HepG2 (cell line): ENCODE results near the gene SIGMAR1. TPM values are rescaled to one million over a fixed set of nuclear protein-coding genes. Genes with fewer than 3 reads are reported as not detected.

Experiments
- E2F2 ChIP-seq: sonication (generic); formaldehyde crosslinking; IDR thresholded peaks from 2 replicates; pipeline ENCODE4 v1.4.0; 2020; ENCODE audit warnings: missing genetic modification reagents, borderline replicate concordance
- HMG20B ChIP-seq: conservative IDR thresholded peaks from 2 replicates; pipeline ENCODE4 v1.6.1; 2016; ENCODE audit warnings: missing genetic modification reagents, missing compliant biosample characterization
- KDM2A ChIP-seq: sonication (generic); formaldehyde crosslinking; IDR thresholded peaks from 2 replicates; pipeline ENCODE4 v1.4.0; 2020; ENCODE audit warnings: low read depth, missing genetic modification reagents, borderline replicate concordance
- NFKB2 ChIP-seq: sonication (generic); formaldehyde crosslinking; IDR thresholded peaks from 2 replicates; pipeline ENCODE4 v1.4.0; 2020; ENCODE audit warnings: missing genetic modification reagents, borderline replicate concordance
- POGK ChIP-seq: sonication (generic); formaldehyde crosslinking; conservative IDR thresholded peaks from 2 replicates; pipeline ENCODE4 v1.8.0; 2022; ENCODE audit warnings: mild to moderate bottlenecking, moderate library complexity, missing genetic modification reagents
- RFX1 ChIP-seq: fragments of 450-650 bp; IDR thresholded peaks from 2 replicates; pipeline ENCODE4 v1.6.1; 2017
- TFDP1 ChIP-seq: IDR thresholded peaks from 2 replicates; pipeline ENCODE4 v1.6.1; 2016; ENCODE audit warnings: missing compliant biosample characterization, missing genetic modification reagents, borderline replicate concordance
- UBTF ChIP-seq: sonication (generic); formaldehyde crosslinking; IDR thresholded peaks from 2 replicates; pipeline ENCODE4 v1.4.0; 2020; ENCODE audit warnings: mild to moderate bottlenecking, missing genetic modification reagents
- ZBED4 ChIP-seq: sonication (generic); formaldehyde crosslinking; IDR thresholded peaks from 2 replicates; pipeline ENCODE4 v1.4.0; 2020; ENCODE audit warnings: missing genetic modification reagents, borderline replicate concordance
- ZBTB8A ChIP-seq: sonication (generic); formaldehyde crosslinking; IDR thresholded peaks from 2 replicates; pipeline ENCODE4 v1.4.0; 2020; ENCODE audit warnings: mild to moderate bottlenecking, low read depth, missing genetic modification reagents, borderline replicate concordance
- ZNF253 ChIP-seq: sonication (generic); formaldehyde crosslinking; IDR thresholded peaks from 2 replicates; pipeline ENCODE4 v1.8.0; 2022; ENCODE audit warnings: mild to moderate bottlenecking, missing genetic modification reagents, borderline replicate concordance
- ZNF276 ChIP-seq: sonication (generic); formaldehyde crosslinking; IDR thresholded peaks from 2 replicates; pipeline ENCODE4 v1.4.0; 2020; ENCODE audit warnings: mild to moderate bottlenecking, low read depth, missing genetic modification reagents
- ZNF296 ChIP-seq: sonication (generic); formaldehyde crosslinking; conservative IDR thresholded peaks from 2 replicates; pipeline ENCODE4 v1.5.0; 2020; ENCODE audit warnings: mild to moderate bottlenecking, missing genetic modification reagents
- ZNF550 ChIP-seq: sonication (generic); formaldehyde crosslinking; IDR thresholded peaks from 2 replicates; pipeline ENCODE4 v1.4.0; 2020; ENCODE audit warnings: mild to moderate bottlenecking, missing genetic modification reagents, borderline replicate concordance
- ZNF589 ChIP-seq: sonication (generic); formaldehyde crosslinking; conservative IDR thresholded peaks from 2 replicates; pipeline ENCODE4 v1.8.0; 2022; ENCODE audit warnings: mild to moderate bottlenecking, moderate library complexity, missing genetic modification reagents
- ZNF703 ChIP-seq: sonication (generic); formaldehyde crosslinking; IDR thresholded peaks from 2 replicates; pipeline ENCODE4 v1.5.1; 2020; ENCODE audit warnings: missing genetic modification reagents, mild to moderate bottlenecking, moderate library complexity, borderline replicate concordance
- polyA plus RNA-seq, 8 experiments: library from polyadenylated mRNA; depleted of rRNA in 3 of 8; stranded (reverse) in 7 of 8; unstranded in 1 of 8; fragments of >200 nt; fragmentation: Illumina TruSeq in 4 of 8; extraction: Trizol in 4 of 8; gene quantifications; 2 replicates each; pipeline versions ENCODE4 v1.2.1 to v1.2.3, GENCODE V29; 2011 to 2016; ENCODE audit warnings: low read depth in 4 of 8, missing spikeins in 1 of 8, mixed read lengths in 1 of 8; ENCODE audit not compliant: insufficient read depth in 1 of 8
- total RNA-seq, 5 experiments: library from RNA; depleted of rRNA; stranded (reverse); fragments of >200 nt; fragmentation: Illumina TruSeq; extraction: Trizol; gene quantifications; 2 replicates each; pipeline ENCODE4 v1.2.3, GENCODE V29; 2016; ENCODE audit warnings: low read depth in 1 of 5

SIGMAR1 gene
- total and polyA plus RNA-seq, 2 of the 13 experiments (the other 11 are each of a cell fraction or from before 2014, with no cell fraction given), result 38.9 to 60.8 TPM

GRCh38 chr9:34647084-34647403 is 9.5 kb upstream of the SIGMAR1 start (continued):
- no peak for TF ChIP-seq ZBTB8A (CRISPR knock-in tag)
- no peak for TF ChIP-seq NFKB2 (CRISPR knock-in tag)
- no peak for TF ChIP-seq RFX1
- TF ChIP-seq ZNF296 (CRISPR knock-in tag), result no peak
- 0 out of 2 replicates have a peak, but pooled peaks have one; percentile 7 for TF ChIP-seq ZNF703 (CRISPR knock-in tag)
- no peak for TF ChIP-seq ZNF589 (CRISPR knock-in tag)
- TF ChIP-seq POGK (CRISPR knock-in tag), result no peak
- TF ChIP-seq UBTF (CRISPR knock-in tag), result 0 out of 2 replicates have a peak, but pooled peaks have one; percentile 11
- TF ChIP-seq ZNF253 (CRISPR knock-in tag), result no peak
- TF ChIP-seq ZNF276 (CRISPR knock-in tag), result no peak
- TF ChIP-seq TFDP1 (CRISPR knock-in tag), result no peak
- TF ChIP-seq HMG20B (CRISPR knock-in tag), result no peak
- no peak for TF ChIP-seq KDM2A (CRISPR knock-in tag)
- 0 out of 2 replicates have a peak, but pooled peaks have one; percentile 3 for TF ChIP-seq ZBED4 (CRISPR knock-in tag)
- no peak for TF ChIP-seq ZNF550 (CRISPR knock-in tag)
- TF ChIP-seq E2F2 (CRISPR knock-in tag), result 0 out of 2 replicates have a peak, but pooled peaks have one; percentile 22
